GM03348 (cell line): ENCODE data around the gene IGF2BP3.
A peak's percentile ranks its signal among the peaks of the same experiment; 100 is the strongest.

Experiments used
- DNase-seq: peaks from one replicate; pipeline ENCODE4 v3.0.0; 2012; ENCODE audit warnings: low spot score

Gene IGF2BP3

GRCh38 chr7:23261843-23262452 lies 208.3 kb downstream of the IGF2BP3 start:
- peak; percentile 90 for DNase-seq

- DNase-seq, result no peak
These were observed 209.9 kb downstream of the IGF2BP3 start for GRCh38 chr7:23260371-23260770.
